Superior temporal gyrus (tissue), 1 donor: Measurements from ENCODE around the gene MRPS21.
"Not testable (repeated sequence)": the region's sequence is repeated elsewhere in the genome, so short reads cannot be mapped to it uniquely, and the experiment has no call there.

Source experiments
- DNase-seq: peaks from one replicate; pipeline ENCODE4 v3.0.0-alpha.2; 2016; ENCODE audit errors: extremely low spot score

The MRPS21 gene

GRCh38 chr1:150281758-150282557 is 11.7 kb upstream of the MRPS21 start, which contains the start of gene CIART:
Gene CIART, plus strand, starts transcription at chr1:150282554. Its CDS starts 714 bp downstream, at chr1:150283268.
- DNase-seq, result peak; percentile 98

- DNase-seq, result no peak
Observed at GRCh38 chr1:150282558-150282958, 11.1 kb upstream of the MRPS21 start.

- DNase-seq, result no peak
Observed at GRCh38 chr1:150283260-150283659, 10.4 kb upstream of the MRPS21 start.

GRCh38 chr1:150288382-150288781 is 5.3 kb upstream of the MRPS21 start:
- no peak for DNase-seq

- no peak for DNase-seq
Observed at GRCh38 chr1:150288822-150289221, 4.8 kb upstream of the MRPS21 start.

GRCh38 chr1:150295476-150295875 is 1.8 kb downstream of the MRPS21 start:
- DNase-seq, result no peak

- DNase-seq, result no peak
Observed at GRCh38 chr1:150299716-150300115, 6.1 kb downstream of the MRPS21 start.

GRCh38 chr1:150302338-150302737 is 8.7 kb downstream of the MRPS21 start:
- peak; percentile 65 for DNase-seq

- no peak for DNase-seq
Observed at GRCh38 chr1:150302902-150303301, 9.2 kb downstream of the MRPS21 start.

- not testable (repeated sequence) for DNase-seq
Observed at GRCh38 chr1:150308585-150308984, 14.9 kb downstream of the MRPS21 start.

GRCh38 chr1:150309758-150310508 is 16.3 kb downstream of the MRPS21 start:
- no peak for DNase-seq

- DNase-seq, result no peak
Observed at GRCh38 chr1:150311762-150312161, 18.1 kb downstream of the MRPS21 start.

- DNase-seq, result not testable (repeated sequence)
Observed at GRCh38 chr1:150314691-150315090, 21.0 kb downstream of the MRPS21 start.

- no peak for DNase-seq
Observed at GRCh38 chr1:150320667-150320978, 27.0 kb downstream of the MRPS21 start.

- no peak for DNase-seq
Observed at GRCh38 chr1:150321826-150322166, 28.1 kb downstream of the MRPS21 start.

GRCh38 chr1:150322310-150322709 is 28.6 kb downstream of the MRPS21 start:
- no peak for DNase-seq

- no peak for DNase-seq
Observed at GRCh38 chr1:150332651-150333290, 39.1 kb downstream of the MRPS21 start.

- DNase-seq, result no peak
Observed at GRCh38 chr1:150346316-150346715, 52.7 kb downstream of the MRPS21 start.

GRCh38 chr1:150352866-150353265 is 59.2 kb downstream of the MRPS21 start:
- no peak for DNase-seq
